Measurements from ENCODE around the gene CNTN2. TPM values are rescaled to one million over a fixed set of nuclear protein-coding genes. Genes with fewer than 3 reads are reported as not detected.

Gene CNTN2
- polyA plus RNA-seq, 1 donor (not counting 4 experiments of a cell fraction or from before 2014, with no cell fraction given), result not detected

DNA sequence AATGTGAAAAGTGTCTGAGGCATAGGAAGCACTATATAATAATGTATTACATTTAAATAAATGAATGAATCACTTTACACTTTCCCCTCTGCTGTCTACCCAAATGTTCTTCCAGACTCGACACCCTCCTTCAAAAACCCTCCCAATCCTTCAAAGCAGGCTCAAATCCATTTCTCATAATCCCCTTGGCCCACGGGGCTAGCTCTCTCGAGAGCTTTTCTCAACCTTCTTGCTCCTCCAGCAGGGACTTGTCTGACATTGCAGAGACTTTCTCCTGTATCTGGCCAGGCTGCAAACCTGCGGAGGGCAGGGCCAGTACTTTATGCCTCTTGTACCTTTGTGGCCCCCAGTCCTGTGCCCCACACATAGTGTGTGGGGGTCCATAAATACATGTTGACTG is 14.1 kb upstream of the CNTN2 start:
- no peak for FAIRE-seq
- no peak for TF ChIP-seq EZH2 (IDR thresholded peaks at IDR 0.05; ENCODE audit: low read length)
- TF ChIP-seq, protein P1, sequence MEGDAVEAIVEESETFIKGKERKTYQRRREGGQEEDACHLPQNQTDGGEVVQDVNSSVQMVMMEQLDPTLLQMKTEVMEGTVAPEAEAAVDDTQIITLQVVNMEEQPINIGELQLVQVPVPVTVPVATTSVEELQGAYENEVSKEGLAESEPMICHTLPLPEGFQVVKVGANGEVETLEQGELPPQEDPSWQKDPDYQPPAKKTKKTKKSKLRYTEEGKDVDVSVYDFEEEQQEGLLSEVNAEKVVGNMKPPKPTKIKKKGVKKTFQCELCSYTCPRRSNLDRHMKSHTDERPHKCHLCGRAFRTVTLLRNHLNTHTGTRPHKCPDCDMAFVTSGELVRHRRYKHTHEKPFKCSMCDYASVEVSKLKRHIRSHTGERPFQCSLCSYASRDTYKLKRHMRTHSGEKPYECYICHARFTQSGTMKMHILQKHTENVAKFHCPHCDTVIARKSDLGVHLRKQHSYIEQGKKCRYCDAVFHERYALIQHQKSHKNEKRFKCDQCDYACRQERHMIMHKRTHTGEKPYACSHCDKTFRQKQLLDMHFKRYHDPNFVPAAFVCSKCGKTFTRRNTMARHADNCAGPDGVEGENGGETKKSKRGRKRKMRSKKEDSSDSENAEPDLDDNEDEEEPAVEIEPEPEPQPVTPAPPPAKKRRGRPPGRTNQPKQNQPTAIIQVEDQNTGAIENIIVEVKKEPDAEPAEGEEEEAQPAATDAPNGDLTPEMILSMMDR (optimal IDR thresholded peaks at IDR 0.05 in 1 of 3, IDR thresholded peaks at IDR 0.05 in 1 of 3, conservative IDR thresholded peaks at IDR 0.05 in 1 of 3; ENCODE audit: extremely low read depth in 1 of 3, insufficient read depth in 2 of 3, low read length in 3 of 3), result no peak

DNA sequence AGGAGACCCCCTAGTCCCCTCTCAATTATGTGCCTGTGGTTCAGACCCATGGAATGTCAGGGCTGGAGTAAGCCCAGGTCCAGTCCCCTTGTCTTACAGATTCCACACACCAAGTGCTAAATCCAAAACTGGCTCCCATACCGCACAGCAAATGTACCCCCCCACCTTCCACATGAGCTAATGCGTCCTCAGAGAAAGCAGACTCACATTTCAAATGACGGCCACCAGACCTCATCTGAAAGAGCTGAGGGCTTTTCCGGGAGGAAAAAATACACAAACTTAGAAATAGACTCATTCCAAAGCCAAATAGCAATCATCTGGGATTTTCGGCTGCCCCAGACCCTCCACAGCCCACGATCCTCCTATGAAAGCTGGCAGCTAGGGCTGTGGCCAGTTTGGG is 12.8 kb upstream of the CNTN2 start:
- Histone ChIP-seq H2AFZ (ENCODE audit: control insufficient read depth, low read length) (no peak overlapping the region), H3K4me2 (ENCODE audit: control insufficient read depth, extremely low read depth, insufficient read depth, low read depth, low read length) (no peak overlapping the region), H4K20me1 (ENCODE audit: control insufficient read depth, extremely low read depth, insufficient read depth, low read length) (no peaks in the 10 kb centered on the region), H3K27ac (ENCODE audit: control insufficient read depth, insufficient read depth, low read length) (no peak overlapping the region), H3K36me3 (ENCODE audit: control insufficient read depth in 2 of 2, extremely low read depth in 1 of 2, insufficient read depth in 2 of 2, low read length in 2 of 2) (no peaks in the 10 kb centered on the region), H3K79me2 (ENCODE audit: control insufficient read depth, insufficient read depth, low read length) (no peaks in the 10 kb centered on the region), H3K4me3 (ENCODE audit: control insufficient read depth in 2 of 3, extremely low read depth in 1 of 3, insufficient read depth in 2 of 3, low read depth in 1 of 3, low read length in 3 of 3) (no peak overlapping the region), H3K4me1 (ENCODE audit: control insufficient read depth, extremely low read depth, insufficient read depth, low read length) (no peaks in the 10 kb centered on the region), H3K9me1 (ENCODE audit: control insufficient read depth, extremely low read depth, insufficient read depth, low read length) (no peaks in the 10 kb centered on the region), H3K9ac (ENCODE audit: control insufficient read depth, extremely low read depth, insufficient read depth, low read length) (no peak overlapping the region), H3K9me3 (ENCODE audit: control insufficient read depth, low read depth, low read length) (no peaks in the 10 kb centered on the region), H3K27me3 (ENCODE audit: control insufficient read depth, extremely low read depth, insufficient read depth, low read length) (peaks cover 36% of the 10 kb centered on the region)
- DNase-seq (ENCODE audit: low read depth, low spot score) (no peak), FAIRE-seq (no peak)
- dilution Hi-C loops (cut with MboI; ENCODE audit: extremely low pct_ligation_motif_present, low sequenced_read_pairs), result no loop called here
- TF ChIP-seq, protein P1 (optimal IDR thresholded peaks at IDR 0.05 in 1 of 3, IDR thresholded peaks at IDR 0.05 in 1 of 3, conservative IDR thresholded peaks at IDR 0.05 in 1 of 3; ENCODE audit: extremely low read depth in 1 of 3, insufficient read depth in 2 of 3, low read length in 3 of 3), result no peak
- TF ChIP-seq EZH2 (IDR thresholded peaks at IDR 0.05; ENCODE audit: low read length), result no peak

More for the DNA sequence above, 14.1 kb upstream of the CNTN2 start:
- dilution Hi-C loops (cut with MboI; ENCODE audit: extremely low pct_ligation_motif_present, low sequenced_read_pairs), result no loop called here
- Histone ChIP-seq H3K36me3 (ENCODE audit: control insufficient read depth in 2 of 2, extremely low read depth in 1 of 2, insufficient read depth in 2 of 2, low read length in 2 of 2) (no peaks in the 10 kb centered on the region), H3K9me1 (ENCODE audit: control insufficient read depth, extremely low read depth, insufficient read depth, low read length) (no peaks in the 10 kb centered on the region), H2AFZ (ENCODE audit: control insufficient read depth, low read length) (no peak overlapping the region), H3K9ac (ENCODE audit: control insufficient read depth, extremely low read depth, insufficient read depth, low read length) (no peak overlapping the region), H3K4me2 (ENCODE audit: control insufficient read depth, extremely low read depth, insufficient read depth, low read depth, low read length) (no peak overlapping the region), H4K20me1 (ENCODE audit: control insufficient read depth, extremely low read depth, insufficient read depth, low read length) (no peaks in the 10 kb centered on the region), H3K79me2 (ENCODE audit: control insufficient read depth, insufficient read depth, low read length) (no peaks in the 10 kb centered on the region), H3K4me1 (ENCODE audit: control insufficient read depth, extremely low read depth, insufficient read depth, low read length) (no peaks in the 10 kb centered on the region), H3K27ac (ENCODE audit: control insufficient read depth, insufficient read depth, low read length) (no peak overlapping the region), H3K27me3 (ENCODE audit: control insufficient read depth, extremely low read depth, insufficient read depth, low read length) (peaks cover 36% of the 10 kb centered on the region), H3K4me3 (ENCODE audit: control insufficient read depth in 2 of 3, extremely low read depth in 1 of 3, insufficient read depth in 2 of 3, low read depth in 1 of 3, low read length in 3 of 3) (no peak overlapping the region), H3K9me3 (ENCODE audit: control insufficient read depth, low read depth, low read length) (no peaks in the 10 kb centered on the region)
- no peak for DNase-seq (ENCODE audit: low read depth, low spot score)
